Mammary epithelial cell (primary cell): ENCODE measurements around the gene MOSMO.

Source experiments
- EZH2 ChIP-seq: IDR thresholded peaks from 2 replicates; pipeline ENCODE4 v1.6.1; 2012; ENCODE audit warnings: low read length, inconsistent platforms, borderline replicate concordance
- TF ChIP-seq, protein P1 (sequence below), 2 donors: IDR thresholded peaks in 1 of 2; conservative IDR thresholded peaks in 1 of 2; 2 replicates each; pipeline ENCODE4 v1.5.1; 2011 to 2012; ENCODE audit warnings: inconsistent platforms in 2 of 2, low read length in 2 of 2, mild to moderate bottlenecking in 2 of 2, control low read depth in 1 of 2, low read depth in 1 of 2; ENCODE audit not compliant: insufficient read depth in 1 of 2; ENCODE audit errors: extremely low read depth in 1 of 2

DNA sequence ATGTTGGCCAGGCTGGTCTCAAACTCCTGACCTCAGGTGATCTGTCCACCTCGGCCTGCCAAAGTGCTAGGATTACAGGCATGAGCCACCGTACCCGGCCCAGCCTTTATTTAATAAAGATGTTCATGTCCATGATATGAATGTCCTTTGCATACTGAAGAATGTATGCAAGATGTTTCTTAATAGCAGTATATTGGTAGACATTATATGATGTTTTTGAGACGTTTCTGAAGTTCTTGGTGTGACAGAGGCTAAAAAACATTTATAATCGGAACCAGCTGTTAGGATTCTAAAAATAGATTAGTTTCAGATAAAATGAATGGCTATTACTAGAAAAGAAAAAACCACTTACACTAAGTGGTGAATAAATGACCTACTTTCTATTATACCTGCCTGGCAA, 18.8 kb upstream of the MOSMO start:
- TF ChIP-seq, protein P1, sequence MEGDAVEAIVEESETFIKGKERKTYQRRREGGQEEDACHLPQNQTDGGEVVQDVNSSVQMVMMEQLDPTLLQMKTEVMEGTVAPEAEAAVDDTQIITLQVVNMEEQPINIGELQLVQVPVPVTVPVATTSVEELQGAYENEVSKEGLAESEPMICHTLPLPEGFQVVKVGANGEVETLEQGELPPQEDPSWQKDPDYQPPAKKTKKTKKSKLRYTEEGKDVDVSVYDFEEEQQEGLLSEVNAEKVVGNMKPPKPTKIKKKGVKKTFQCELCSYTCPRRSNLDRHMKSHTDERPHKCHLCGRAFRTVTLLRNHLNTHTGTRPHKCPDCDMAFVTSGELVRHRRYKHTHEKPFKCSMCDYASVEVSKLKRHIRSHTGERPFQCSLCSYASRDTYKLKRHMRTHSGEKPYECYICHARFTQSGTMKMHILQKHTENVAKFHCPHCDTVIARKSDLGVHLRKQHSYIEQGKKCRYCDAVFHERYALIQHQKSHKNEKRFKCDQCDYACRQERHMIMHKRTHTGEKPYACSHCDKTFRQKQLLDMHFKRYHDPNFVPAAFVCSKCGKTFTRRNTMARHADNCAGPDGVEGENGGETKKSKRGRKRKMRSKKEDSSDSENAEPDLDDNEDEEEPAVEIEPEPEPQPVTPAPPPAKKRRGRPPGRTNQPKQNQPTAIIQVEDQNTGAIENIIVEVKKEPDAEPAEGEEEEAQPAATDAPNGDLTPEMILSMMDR (conservative IDR thresholded peaks at IDR 0.05 in 1 of 2, IDR thresholded peaks at IDR 0.05 in 1 of 2; ENCODE audit: extremely low read depth in 1 of 2, insufficient read depth in 1 of 2, low read depth in 1 of 2, low read length in 2 of 2): no peak
- TF ChIP-seq EZH2: no peak
